Keratinocyte (primary cell): ENCODE results near the gene IL17RD. TPM values are rescaled to one million over a fixed set of nuclear protein-coding genes. Genes with fewer than 3 reads are reported as not detected.

Source experiments
- DNase-seq: peaks from one replicate; pipeline ENCODE4 v3.0.0-alpha.2; 2011; ENCODE audit warnings: low read depth, missing footprints, low spot score
- FAIRE-seq: peaks from 2 replicates; lab custom pipeline; 2011; peaks lifted over from hg19 to GRCh38; lab: Jason Lieb, UNC
- H2AFZ ChIP-seq: 2 replicates; pipeline ENCODE4 v1.6.0; 2012; ENCODE audit warnings: low read length, control low read depth, inconsistent platforms; ENCODE audit not compliant: control insufficient read depth
- H3K27ac ChIP-seq: 2 replicates; pipeline ENCODE4 v1.5.1; 2011; ENCODE audit warnings: low read length; ENCODE audit not compliant: control insufficient read depth, insufficient read depth
- H3K27me3 ChIP-seq: 3 replicates; pipeline ENCODE4 v1.6.0; 2011; ENCODE audit warnings: low read length; ENCODE audit not compliant: control insufficient read depth, insufficient read depth; ENCODE audit errors: extremely low read depth
- H3K36me3 ChIP-seq, 2 experiments: 2 replicates in 1 of 2; 3 replicates in 1 of 2; pipeline ENCODE4 v1.5.1; 2011; ENCODE audit warnings: low read length in 2 of 2, mild to moderate bottlenecking in 1 of 2; ENCODE audit not compliant: control insufficient read depth in 2 of 2, insufficient read depth in 2 of 2; ENCODE audit errors: extremely low read depth in 1 of 2
- H3K4me1 ChIP-seq: 3 replicates; pipeline ENCODE4 v1.5.1; 2011; ENCODE audit warnings: low read length; ENCODE audit not compliant: control insufficient read depth, insufficient read depth; ENCODE audit errors: extremely low read depth
- H3K4me2 ChIP-seq: 3 replicates; pipeline ENCODE4 v1.6.0; 2011; ENCODE audit warnings: low read depth, low read length; ENCODE audit not compliant: control insufficient read depth, insufficient read depth; ENCODE audit errors: extremely low read depth
- H3K4me3 ChIP-seq, 3 experiments: fragments of 200-600 bp in 1 of 3; sonication (generic) in 1 of 3; 2 replicates in 2 of 3; 3 replicates in 1 of 3; pipeline ENCODE4 v1.5.1; 2011 to 2016; ENCODE audit warnings: low read length in 3 of 3, mild to moderate bottlenecking in 3 of 3, control low read depth in 2 of 3, inconsistent platforms in 1 of 3, low read depth in 1 of 3, mixed read lengths in 1 of 3, mixed run types in 1 of 3, moderate library complexity in 1 of 3; ENCODE audit not compliant: control insufficient read depth in 2 of 3, insufficient read depth in 2 of 3; ENCODE audit errors: extremely low read depth in 1 of 3
- H3K79me2 ChIP-seq: 2 replicates; pipeline ENCODE4 v1.6.0; 2012; ENCODE audit warnings: low read length; ENCODE audit not compliant: control insufficient read depth, insufficient read depth
- H3K9ac ChIP-seq: 3 replicates; pipeline ENCODE4 v1.6.0; 2011; ENCODE audit warnings: low read length; ENCODE audit not compliant: control insufficient read depth, insufficient read depth; ENCODE audit errors: extremely low read depth
- H3K9me1 ChIP-seq: 3 replicates; pipeline ENCODE4 v1.6.0; 2011; ENCODE audit warnings: low read length; ENCODE audit not compliant: control insufficient read depth, insufficient read depth; ENCODE audit errors: extremely low read depth
- H3K9me3 ChIP-seq: 2 replicates; pipeline ENCODE4 v1.5.1; 2012; ENCODE audit warnings: low read depth, low read length; ENCODE audit not compliant: control insufficient read depth
- H4K20me1 ChIP-seq: 3 replicates; pipeline ENCODE4 v1.6.0; 2011; ENCODE audit warnings: low read length; ENCODE audit not compliant: control insufficient read depth, insufficient read depth; ENCODE audit errors: extremely low read depth
- EZH2 ChIP-seq: IDR thresholded peaks from one replicate; pipeline ENCODE4 v1.6.1; 2012; ENCODE audit warnings: inconsistent platforms, mild to moderate bottlenecking, low read length, moderate library complexity
- dilution Hi-C: fragments of 300-500 bp; cut with MboI; formaldehyde crosslinking; loops from one replicate; pipeline ENCODE4 v1.7.0; 2020; ENCODE audit warnings: low sequenced_read_pairs; ENCODE audit not compliant: extremely low pct_ligation_motif_present
- polyA plus RNA-seq, 5 experiments: library from polyadenylated mRNA; depleted of rRNA in 3 of 5; stranded (reverse) in 3 of 5; stranded (forward) in 1 of 5; unstranded in 1 of 5; fragments of >200 nt; gene quantifications; 1 replicate in 1 of 5; 2 replicates in 3 of 5; 3 replicates in 1 of 5; pipeline versions ENCODE4 v1.2.1 to v1.2.3, GENCODE V29; 2011 to 2012; ENCODE audit warnings: missing spikeins in 2 of 5, low read depth in 1 of 5, low replicate concordance in 1 of 5
- TF ChIP-seq, protein P1 (sequence below), 3 experiments: IDR thresholded peaks in 1 of 3; conservative IDR thresholded peaks in 1 of 3; optimal IDR thresholded peaks in 1 of 3; 2 replicates in 2 of 3; 3 replicates in 1 of 3; pipeline versions ENCODE3 to v1.5.1; 2011; ENCODE audit warnings: low read length in 3 of 3, mild to moderate bottlenecking in 3 of 3, moderate library complexity in 2 of 3, control low read depth in 1 of 3, inconsistent platforms in 1 of 3; ENCODE audit not compliant: insufficient read depth in 2 of 3; ENCODE audit errors: extremely low read depth in 1 of 3

The IL17RD gene
- polyA plus RNA-seq, 1 donor (not counting 4 experiments of a cell fraction or from before 2014, with no cell fraction given), result 1.4 TPM

DNA sequence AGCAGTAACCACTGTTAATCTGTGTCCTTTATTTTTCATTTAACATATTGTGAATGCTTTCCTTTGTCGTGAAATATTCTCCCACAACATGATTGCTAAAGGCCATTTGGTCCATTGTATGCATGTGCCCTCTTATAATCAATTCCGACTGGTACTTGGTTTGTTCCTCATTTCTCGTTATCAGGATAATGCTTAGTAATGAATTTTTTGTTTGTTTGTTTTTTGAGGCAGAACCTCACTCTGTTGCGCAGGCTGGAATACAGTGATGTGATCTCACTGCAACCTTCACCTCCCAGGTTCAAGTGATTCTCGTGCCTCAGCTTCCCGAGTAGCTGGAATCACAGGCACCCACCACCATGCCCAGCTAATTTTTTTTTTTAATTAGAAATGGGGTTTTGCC, 82.7 kb downstream of the IL17RD start:
- no peak overlapping the region for H3K9ac ChIP-seq
- no peak overlapping the region for H3K4me3 ChIP-seq
- H3K9me1 ChIP-seq, result no peaks in the 10 kb centered on the region
- no peak overlapping the region for H3K4me2 ChIP-seq
- FAIRE-seq (no peak), DNase-seq (no peak)
- no peaks in the 10 kb centered on the region for H4K20me1 ChIP-seq
- no peak overlapping the region for H2AFZ ChIP-seq
- dilution Hi-C loops, result loop anchor here (25.0 kb wide), 1 partner anchor 95 kb away; no protein-coding TSS in a partner anchor
- TF ChIP-seq, protein P1, sequence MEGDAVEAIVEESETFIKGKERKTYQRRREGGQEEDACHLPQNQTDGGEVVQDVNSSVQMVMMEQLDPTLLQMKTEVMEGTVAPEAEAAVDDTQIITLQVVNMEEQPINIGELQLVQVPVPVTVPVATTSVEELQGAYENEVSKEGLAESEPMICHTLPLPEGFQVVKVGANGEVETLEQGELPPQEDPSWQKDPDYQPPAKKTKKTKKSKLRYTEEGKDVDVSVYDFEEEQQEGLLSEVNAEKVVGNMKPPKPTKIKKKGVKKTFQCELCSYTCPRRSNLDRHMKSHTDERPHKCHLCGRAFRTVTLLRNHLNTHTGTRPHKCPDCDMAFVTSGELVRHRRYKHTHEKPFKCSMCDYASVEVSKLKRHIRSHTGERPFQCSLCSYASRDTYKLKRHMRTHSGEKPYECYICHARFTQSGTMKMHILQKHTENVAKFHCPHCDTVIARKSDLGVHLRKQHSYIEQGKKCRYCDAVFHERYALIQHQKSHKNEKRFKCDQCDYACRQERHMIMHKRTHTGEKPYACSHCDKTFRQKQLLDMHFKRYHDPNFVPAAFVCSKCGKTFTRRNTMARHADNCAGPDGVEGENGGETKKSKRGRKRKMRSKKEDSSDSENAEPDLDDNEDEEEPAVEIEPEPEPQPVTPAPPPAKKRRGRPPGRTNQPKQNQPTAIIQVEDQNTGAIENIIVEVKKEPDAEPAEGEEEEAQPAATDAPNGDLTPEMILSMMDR (optimal IDR thresholded peaks at IDR 0.05 in 1 of 3, IDR thresholded peaks at IDR 0.05 in 1 of 3, conservative IDR thresholded peaks at IDR 0.05 in 1 of 3; ENCODE audit: extremely low read depth in 1 of 3, insufficient read depth in 2 of 3, low read length in 3 of 3), result no peak
- no peak for TF ChIP-seq EZH2
- no peaks in the 10 kb centered on the region for H3K27me3 ChIP-seq
- H3K79me2 ChIP-seq, result no peaks in the 10 kb centered on the region
- no peak overlapping the region for H3K27ac ChIP-seq
- no peaks in the 10 kb centered on the region for H3K36me3 ChIP-seq
- H3K9me3 ChIP-seq, result no peaks in the 10 kb centered on the region
- H3K4me1 ChIP-seq, result peaks cover 19% of the 10 kb centered on the region

DNA sequence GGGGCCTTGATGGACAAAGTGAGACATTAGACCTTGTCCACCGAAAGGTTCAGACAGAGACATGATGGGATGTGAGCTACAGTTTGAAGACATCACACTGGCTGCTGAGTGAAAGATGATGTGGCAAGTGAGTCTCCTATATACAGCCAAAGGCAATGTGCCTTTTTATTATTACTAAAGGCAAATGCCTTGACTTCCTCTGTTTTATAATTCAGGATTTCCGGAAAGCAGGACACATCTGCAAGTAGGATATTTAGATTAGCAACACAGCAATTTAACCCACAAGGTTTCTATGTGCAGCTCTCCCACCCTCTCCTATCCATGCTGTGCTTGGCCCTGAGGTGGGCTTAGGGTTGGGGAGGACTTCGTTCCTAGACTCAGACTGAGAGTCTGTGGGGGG, 84.0 kb downstream of the IL17RD start:
- Histone ChIP-seq H2AFZ (no peak overlapping the region), H3K4me2 (no peak overlapping the region), H3K9ac (no peak overlapping the region), H3K27ac (no peak overlapping the region), H3K9me1 (no peaks in the 10 kb centered on the region), H3K4me1 (peaks cover 19% of the 10 kb centered on the region), H3K79me2 (no peaks in the 10 kb centered on the region), H3K4me3 (no peak overlapping the region), H3K36me3 (peaks cover 0 to 2% of the 10 kb centered on the region in 2 experiments), H3K27me3 (no peaks in the 10 kb centered on the region), H3K9me3 (no peaks in the 10 kb centered on the region), H4K20me1 (no peaks in the 10 kb centered on the region)
- no peak for TF ChIP-seq EZH2
- TF ChIP-seq, protein P1 (optimal IDR thresholded peaks at IDR 0.05 in 1 of 3, IDR thresholded peaks at IDR 0.05 in 1 of 3, conservative IDR thresholded peaks at IDR 0.05 in 1 of 3; ENCODE audit: extremely low read depth in 1 of 3, insufficient read depth in 2 of 3, low read length in 3 of 3), result no peak
- DNase-seq (no peak), FAIRE-seq (no peak)
- dilution Hi-C loops, result loop anchor here (25.0 kb wide), 1 partner anchor 94 kb away; no protein-coding TSS in a partner anchor
